ENCODE measurements around the gene CCDC82.

DNA sequence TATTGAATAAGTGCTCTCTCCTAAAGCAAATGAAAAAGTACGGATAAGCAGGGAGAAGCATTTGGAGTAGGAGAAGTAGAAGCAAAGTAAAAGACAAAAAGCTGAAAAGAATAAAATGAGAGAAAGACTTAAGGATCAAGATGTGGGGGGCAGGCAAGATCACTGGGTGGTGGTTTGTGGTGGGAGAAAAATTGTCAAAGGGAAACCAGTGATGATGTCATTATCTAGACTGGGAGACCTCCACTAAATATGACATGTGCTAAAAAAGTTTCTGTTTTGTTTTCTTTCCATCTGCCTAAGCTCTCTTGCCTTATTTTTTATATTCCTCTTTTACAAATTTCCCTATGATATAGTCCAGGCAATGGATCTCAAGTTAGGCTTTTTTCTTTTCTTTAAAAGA lies 31.9 kb downstream of the CCDC82 start:
- TF ChIP-seq, protein P1, sequence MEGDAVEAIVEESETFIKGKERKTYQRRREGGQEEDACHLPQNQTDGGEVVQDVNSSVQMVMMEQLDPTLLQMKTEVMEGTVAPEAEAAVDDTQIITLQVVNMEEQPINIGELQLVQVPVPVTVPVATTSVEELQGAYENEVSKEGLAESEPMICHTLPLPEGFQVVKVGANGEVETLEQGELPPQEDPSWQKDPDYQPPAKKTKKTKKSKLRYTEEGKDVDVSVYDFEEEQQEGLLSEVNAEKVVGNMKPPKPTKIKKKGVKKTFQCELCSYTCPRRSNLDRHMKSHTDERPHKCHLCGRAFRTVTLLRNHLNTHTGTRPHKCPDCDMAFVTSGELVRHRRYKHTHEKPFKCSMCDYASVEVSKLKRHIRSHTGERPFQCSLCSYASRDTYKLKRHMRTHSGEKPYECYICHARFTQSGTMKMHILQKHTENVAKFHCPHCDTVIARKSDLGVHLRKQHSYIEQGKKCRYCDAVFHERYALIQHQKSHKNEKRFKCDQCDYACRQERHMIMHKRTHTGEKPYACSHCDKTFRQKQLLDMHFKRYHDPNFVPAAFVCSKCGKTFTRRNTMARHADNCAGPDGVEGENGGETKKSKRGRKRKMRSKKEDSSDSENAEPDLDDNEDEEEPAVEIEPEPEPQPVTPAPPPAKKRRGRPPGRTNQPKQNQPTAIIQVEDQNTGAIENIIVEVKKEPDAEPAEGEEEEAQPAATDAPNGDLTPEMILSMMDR (IDR thresholded peaks at IDR 0.05; ENCODE audit: low read depth, low read length), result no peak
- TF ChIP-seq EZH2phosphoT487 (IDR thresholded peaks at IDR 0.05; ENCODE audit: low read depth), result no peak

Measured in OCI-LY3 (cell line).